ENCODE data around the gene ANO3.

- TF ChIP-seq CTCF (IDR thresholded peaks at IDR 0.05), result no peak
- TF ChIP-seq POLR2A (IDR thresholded peaks at IDR 0.05), result no peak
Measured at GRCh38 chr11:26710489-26710888, 378.6 kb downstream of the ANO3 start.

Data from thyroid gland (tissue), 4 donors.